ENCODE measurements around the gene TECTA. TPM values are rescaled to one million over a fixed set of nuclear protein-coding genes. Genes with fewer than 3 reads are reported as not detected.
A peak's percentile ranks its signal among the peaks of the same experiment; 100 is the strongest.
"Not testable (repeated sequence)": the region's sequence is repeated elsewhere in the genome, so short reads cannot be mapped to it uniquely, and the experiment has no call there.

The TECTA gene
- total and polyA plus RNA-seq, 4 donors = 2.1 to 5.5 (median 3.8) TPM

DNA sequence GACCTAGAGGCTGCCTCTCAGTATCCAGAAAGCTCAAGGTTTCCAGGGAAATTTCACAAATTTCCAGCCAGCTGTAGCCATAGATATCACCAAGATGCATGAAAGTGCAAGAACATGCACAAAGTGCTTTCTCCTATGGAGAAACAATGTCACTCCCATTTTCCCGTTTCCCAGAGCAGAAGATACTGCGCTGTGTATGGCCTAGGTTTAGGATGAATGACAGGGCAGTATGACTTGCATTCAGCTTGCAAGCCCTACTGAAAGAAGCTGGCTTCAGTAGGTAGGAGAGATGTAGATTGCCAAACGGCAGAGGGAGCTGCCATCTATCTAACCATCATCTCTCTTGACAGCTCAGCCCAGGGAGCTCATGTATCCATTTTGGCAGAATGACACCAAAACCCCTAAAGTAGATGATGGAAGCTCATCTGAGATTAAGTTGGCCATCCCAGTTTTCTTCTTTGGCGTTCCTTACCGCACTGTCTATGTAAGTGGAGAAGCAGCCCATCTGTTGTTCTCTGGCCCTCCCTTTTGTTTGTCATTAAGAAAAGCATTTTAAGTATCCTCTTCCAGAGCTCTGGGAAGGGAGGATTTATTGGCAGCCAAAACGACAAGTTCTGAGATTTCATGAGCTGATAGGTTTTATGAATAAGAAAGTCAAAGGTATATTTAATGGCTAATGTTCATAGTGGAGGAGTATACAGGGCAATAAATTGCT is 4.6 kb downstream of the TECTA start:
- Histone ChIP-seq H3K27ac (ENCODE audit: low read depth, low read length) (no peak overlapping the region), H3K9me3 (ENCODE audit: control insufficient read depth, insufficient read depth, low read length) (no peaks in the 10 kb centered on the region), H3K4me1 (ENCODE audit: control insufficient read depth, insufficient read depth, low read length) (no peaks in the 10 kb centered on the region), H3K27me3 (ENCODE audit: control insufficient read depth, insufficient read depth, low read length) (no peaks in the 10 kb centered on the region), H3K36me3 (ENCODE audit: control insufficient read depth, insufficient read depth, low read length) (peaks cover 5% of the 10 kb centered on the region), H3K4me3 (ENCODE audit: low read depth, low read length) (no peak overlapping the region)
- DNase-seq (ENCODE audit: low read depth in 4 of 6, low spot score in 6 of 6) = peak in 1 of 6 donors; percentile 20
- WGBS (ENCODE audit: insufficient coverage) = no CpG with 5 or more reads among the region's 6 CpGs

DNA sequence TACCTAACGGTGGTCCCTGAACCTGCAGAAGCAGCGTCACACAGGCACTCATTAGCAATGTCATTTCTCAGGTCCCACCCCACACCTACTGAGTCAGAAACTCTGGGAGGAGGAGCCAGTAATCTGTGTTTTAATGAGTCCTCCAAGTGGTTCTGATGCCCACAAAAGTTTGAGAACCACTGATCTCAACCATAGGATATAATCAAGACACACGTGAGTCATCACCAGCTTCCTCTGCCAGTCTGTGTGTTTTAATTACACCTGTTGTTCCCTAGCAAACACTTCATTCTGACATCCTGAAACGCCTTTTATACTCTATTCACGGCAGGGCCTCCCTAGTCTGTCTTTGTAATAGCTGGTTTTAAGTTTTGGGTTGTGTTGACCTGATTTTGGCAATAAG is 5.8 kb downstream of the TECTA start:
- Histone ChIP-seq H3K36me3 (ENCODE audit: control insufficient read depth, insufficient read depth, low read length) (peaks cover 5% of the 10 kb centered on the region), H3K27ac (ENCODE audit: low read depth, low read length) (no peak overlapping the region), H3K9me3 (ENCODE audit: control insufficient read depth, insufficient read depth, low read length) (no peaks in the 10 kb centered on the region), H3K4me3 (ENCODE audit: low read depth, low read length) (no peak overlapping the region), H3K4me1 (ENCODE audit: control insufficient read depth, insufficient read depth, low read length) (no peaks in the 10 kb centered on the region), H3K27me3 (ENCODE audit: control insufficient read depth, insufficient read depth, low read length) (no peaks in the 10 kb centered on the region)
- DNase-seq (ENCODE audit: low read depth in 4 of 6, low spot score in 6 of 6) = no peak
- 94% methylated on average over 2 of the region's 5 CpGs for WGBS (ENCODE audit: insufficient coverage)

DNA sequence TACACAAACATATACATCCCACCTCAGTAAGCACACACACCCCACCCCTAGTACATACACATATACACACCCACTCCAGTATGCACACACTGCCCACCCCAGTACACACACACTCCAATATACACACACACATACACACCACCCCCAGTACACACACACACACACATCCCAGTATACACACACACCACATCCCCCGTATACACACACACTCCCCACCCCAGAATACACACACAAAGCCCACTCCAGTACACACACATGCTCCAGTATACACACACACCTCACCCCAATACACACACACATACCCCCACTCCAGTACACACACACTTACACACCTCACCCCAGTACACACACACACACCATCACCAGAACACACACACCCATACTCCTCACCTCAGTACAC is 7.4 kb downstream of the TECTA start:
- H3K4me3 ChIP-seq (ENCODE audit: low read depth, low read length) = no peak overlapping the region
- no peaks in the 10 kb centered on the region for H3K4me1 ChIP-seq (ENCODE audit: control insufficient read depth, insufficient read depth, low read length)
- H3K36me3 ChIP-seq (ENCODE audit: control insufficient read depth, insufficient read depth, low read length) = peaks cover 5% of the 10 kb centered on the region
- no peaks in the 10 kb centered on the region for H3K9me3 ChIP-seq (ENCODE audit: control insufficient read depth, insufficient read depth, low read length)
- DNase-seq (ENCODE audit: low read depth in 4 of 6, low spot score in 6 of 6) = no peak
- no peaks in the 10 kb centered on the region for H3K27me3 ChIP-seq (ENCODE audit: control insufficient read depth, insufficient read depth, low read length)
- no peak overlapping the region for H3K27ac ChIP-seq (ENCODE audit: low read depth, low read length)
- WGBS (ENCODE audit: insufficient coverage) = 36% methylated on average over 1 of the region's 1 CpG

DNA sequence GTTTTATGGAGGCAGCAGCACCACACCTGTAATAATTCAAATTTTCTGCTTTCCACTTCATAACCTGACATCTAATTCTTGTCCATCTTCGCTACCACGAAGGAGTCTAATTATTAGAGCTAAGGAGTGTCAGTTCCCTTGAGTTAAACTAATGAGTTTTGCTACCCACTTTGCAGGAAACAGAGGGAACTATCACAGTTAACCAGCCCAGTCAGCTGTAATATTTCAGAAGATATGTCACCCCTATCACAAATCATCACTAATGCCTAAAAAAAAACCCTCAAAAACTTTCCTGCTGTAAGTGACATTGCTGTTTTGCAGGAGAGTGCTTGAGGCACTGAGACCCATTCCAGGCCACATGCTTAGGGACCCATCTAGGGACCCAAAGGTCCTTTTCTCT is 8.4 kb downstream of the TECTA start:
- peaks cover 5% of the 10 kb centered on the region for H3K36me3 ChIP-seq (ENCODE audit: control insufficient read depth, insufficient read depth, low read length)
- no peak for DNase-seq (ENCODE audit: low read depth in 4 of 6, low spot score in 6 of 6)
- H3K9me3 ChIP-seq (ENCODE audit: control insufficient read depth, insufficient read depth, low read length) = no peaks in the 10 kb centered on the region
- H3K4me3 ChIP-seq (ENCODE audit: low read depth, low read length) = no peak overlapping the region
- no peak overlapping the region for H3K27ac ChIP-seq (ENCODE audit: low read depth, low read length)
- WGBS (ENCODE audit: insufficient coverage) = no CpG with 5 or more reads among the region's 2 CpGs
- no peaks in the 10 kb centered on the region for H3K27me3 ChIP-seq (ENCODE audit: control insufficient read depth, insufficient read depth, low read length)
- no peaks in the 10 kb centered on the region for H3K4me1 ChIP-seq (ENCODE audit: control insufficient read depth, insufficient read depth, low read length)

DNA sequence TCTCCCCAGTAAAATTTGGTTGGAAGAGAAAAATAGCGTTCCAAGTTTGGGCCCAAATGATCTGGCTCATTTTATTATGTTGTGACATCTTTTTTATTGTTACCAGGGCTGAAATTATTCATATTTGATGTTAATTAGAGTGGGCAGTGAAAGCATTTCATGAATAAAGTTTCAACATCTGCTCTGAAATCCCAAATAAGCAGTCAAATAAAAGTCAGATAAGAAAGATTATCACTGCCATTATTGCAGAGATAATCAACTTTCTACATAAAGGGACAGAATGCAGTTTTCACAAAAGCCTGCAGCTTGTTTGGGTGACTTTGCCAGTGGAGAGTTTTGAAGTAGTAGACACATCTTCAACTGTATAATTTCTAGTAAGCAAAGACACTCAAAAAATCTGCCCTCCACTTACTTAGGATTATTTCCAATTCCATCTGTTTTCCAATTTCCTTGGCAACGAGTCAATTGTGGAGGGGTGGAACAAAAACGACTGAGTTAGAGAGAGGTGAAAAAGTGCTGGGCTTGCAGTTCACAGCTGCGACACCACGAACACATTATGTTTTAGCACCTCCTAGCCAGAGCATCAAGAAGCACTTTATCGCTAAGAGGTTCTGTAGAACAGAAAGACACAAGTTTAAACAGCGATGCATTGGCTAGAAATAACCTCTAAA is 9.0 kb downstream of the TECTA start:
- peak in 2 of 6 donors; percentile 63 to 70 for DNase-seq (ENCODE audit: low read depth in 4 of 6, low spot score in 6 of 6)
- H3K9me3 ChIP-seq (ENCODE audit: control insufficient read depth, insufficient read depth, low read length) = no peaks in the 10 kb centered on the region
- no peak overlapping the region for H3K4me3 ChIP-seq (ENCODE audit: low read depth, low read length)
- no peak overlapping the region for H3K27ac ChIP-seq (ENCODE audit: low read depth, low read length)
- no peaks in the 10 kb centered on the region for H3K4me1 ChIP-seq (ENCODE audit: control insufficient read depth, insufficient read depth, low read length)
- WGBS (ENCODE audit: insufficient coverage) = 89% methylated on average over 3 of the region's 7 CpGs
- H3K36me3 ChIP-seq (ENCODE audit: control insufficient read depth, insufficient read depth, low read length) = peaks cover 5% of the 10 kb centered on the region
- H3K27me3 ChIP-seq (ENCODE audit: control insufficient read depth, insufficient read depth, low read length) = no peaks in the 10 kb centered on the region

DNA sequence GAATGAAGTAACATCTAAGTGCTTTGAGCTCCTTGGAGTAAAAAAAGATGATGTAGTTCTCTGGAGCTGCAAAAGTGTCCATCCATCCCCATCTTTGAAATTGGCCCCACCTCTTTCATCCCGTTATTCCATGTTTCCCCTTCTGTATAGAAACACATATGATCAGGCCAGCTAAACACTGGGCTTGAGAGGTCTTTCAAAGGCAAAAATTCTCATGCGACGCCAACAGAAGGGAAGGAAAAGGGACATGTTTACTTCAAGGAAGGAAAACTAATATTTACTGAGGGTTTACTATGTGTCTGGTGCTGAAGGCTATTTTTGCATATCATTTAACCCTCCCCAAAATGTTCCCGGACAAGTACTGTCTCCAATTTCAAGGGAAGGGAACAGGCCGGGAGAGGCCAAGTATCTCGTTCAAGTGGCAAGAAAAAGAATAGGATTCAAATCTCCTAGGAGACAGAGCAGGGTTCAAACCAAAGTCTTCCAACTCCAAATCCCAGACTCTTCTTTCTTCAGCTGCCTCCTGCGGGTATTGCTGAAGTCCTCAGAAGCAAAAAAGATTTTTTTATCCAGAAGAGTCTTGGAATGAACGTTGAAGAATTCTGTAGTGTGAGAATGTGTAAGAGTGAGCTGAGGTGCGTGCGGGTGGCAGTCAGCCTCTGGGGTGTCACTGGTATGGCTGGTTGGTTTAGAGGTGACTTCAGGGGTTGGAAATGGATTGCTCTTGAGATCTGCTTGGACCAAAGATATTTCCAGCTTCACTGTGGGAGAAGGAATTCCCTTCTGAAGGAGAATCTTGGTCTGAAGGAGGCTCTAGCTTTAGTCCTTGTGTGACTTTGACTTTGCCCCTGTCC is 10.1 kb downstream of the TECTA start:
- Histone ChIP-seq H3K36me3 (ENCODE audit: control insufficient read depth, insufficient read depth, low read length) (peaks cover 5% of the 10 kb centered on the region), H3K27ac (ENCODE audit: low read depth, low read length) (no peak overlapping the region), H3K4me3 (ENCODE audit: low read depth, low read length) (no peak overlapping the region), H3K9me3 (ENCODE audit: control insufficient read depth, insufficient read depth, low read length) (no peaks in the 10 kb centered on the region), H3K27me3 (ENCODE audit: control insufficient read depth, insufficient read depth, low read length) (no peaks in the 10 kb centered on the region), H3K4me1 (ENCODE audit: control insufficient read depth, insufficient read depth, low read length) (no peaks in the 10 kb centered on the region)
- 77% methylated on average over 4 of the region's 10 CpGs for WGBS (ENCODE audit: insufficient coverage)
- DNase-seq (ENCODE audit: low read depth in 4 of 6, low spot score in 6 of 6) = no peak

DNA sequence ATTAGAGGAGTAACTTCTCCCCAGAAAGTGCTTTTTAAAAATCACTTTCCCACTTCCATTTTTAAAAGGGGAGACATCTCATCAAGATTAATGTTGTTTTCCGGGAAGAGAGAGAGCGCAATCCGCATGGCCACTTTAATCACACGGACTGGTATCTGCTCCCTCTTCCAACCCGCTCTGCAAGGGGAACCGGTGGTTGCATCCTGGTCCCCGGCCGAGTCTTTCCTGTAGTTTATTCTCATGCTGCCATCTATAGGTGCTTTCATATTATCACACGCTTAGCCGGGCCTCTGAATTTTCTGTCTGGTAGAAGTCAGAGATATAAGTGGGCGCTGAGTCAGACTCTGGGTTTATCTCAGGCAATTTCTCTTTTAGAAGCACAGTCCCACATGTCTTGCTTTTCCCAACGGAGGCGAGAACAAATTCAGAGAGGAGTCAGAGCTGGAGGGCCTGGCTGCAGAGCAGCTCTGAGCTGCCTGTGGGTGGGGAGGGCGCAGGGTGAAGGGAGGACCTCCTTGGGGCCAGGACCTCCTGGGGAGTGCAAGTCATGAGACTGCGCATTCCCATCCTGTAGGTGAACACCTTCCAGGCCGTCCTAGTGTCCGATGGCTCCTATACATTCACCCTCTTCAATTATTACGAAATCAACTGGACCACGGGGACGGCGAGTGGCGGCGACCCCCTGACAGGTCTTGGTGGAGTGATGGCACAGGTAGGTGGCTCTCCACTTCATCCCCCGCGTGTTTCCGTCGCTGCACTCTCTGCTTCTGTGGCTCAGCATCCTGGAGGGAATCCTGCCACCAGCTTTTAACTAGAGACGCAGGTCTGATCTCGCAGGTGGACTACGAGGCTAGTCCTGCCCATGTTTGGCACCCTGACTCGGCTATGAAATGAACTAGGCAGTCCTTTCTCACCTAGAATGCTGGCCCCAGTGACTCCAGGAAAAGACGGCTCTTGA is 11.7 kb downstream of the TECTA start:
- H3K4me3 ChIP-seq (ENCODE audit: low read depth, low read length) = no peak overlapping the region
- no peak overlapping the region for H3K27ac ChIP-seq (ENCODE audit: low read depth, low read length)

DNA sequence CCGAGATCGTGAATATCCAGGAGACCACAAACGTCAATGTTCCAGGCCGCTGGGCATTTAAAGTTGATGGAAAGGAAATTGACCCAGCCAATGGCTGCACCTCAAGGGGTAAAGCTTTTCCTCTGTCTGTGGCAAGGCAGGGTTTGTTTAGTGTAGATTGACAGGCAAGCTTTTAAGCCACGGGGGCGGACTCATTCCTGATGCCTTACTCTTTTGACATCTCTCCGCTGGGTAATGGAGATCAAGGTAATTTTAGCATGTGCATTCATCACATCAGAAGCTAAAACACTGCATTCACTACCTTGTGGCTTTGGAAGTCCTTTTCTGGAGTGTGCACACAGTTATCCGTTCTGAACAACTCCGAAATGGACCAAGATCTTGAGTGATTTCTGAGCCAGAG is 12.6 kb downstream of the TECTA start:
- no peak for DNase-seq (ENCODE audit: low read depth in 4 of 6, low spot score in 6 of 6)
- no peaks in the 10 kb centered on the region for H3K4me1 ChIP-seq (ENCODE audit: control insufficient read depth, insufficient read depth, low read length)
- H3K36me3 ChIP-seq (ENCODE audit: control insufficient read depth, insufficient read depth, low read length) = peaks cover under 1% of the 10 kb centered on the region
- no peaks in the 10 kb centered on the region for H3K27me3 ChIP-seq (ENCODE audit: control insufficient read depth, insufficient read depth, low read length)
- no peak overlapping the region for H3K4me3 ChIP-seq (ENCODE audit: low read depth, low read length)
- H3K27ac ChIP-seq (ENCODE audit: low read depth, low read length) = no peak overlapping the region
- no peaks in the 10 kb centered on the region for H3K9me3 ChIP-seq (ENCODE audit: control insufficient read depth, insufficient read depth, low read length)
- WGBS (ENCODE audit: insufficient coverage) = 64% methylated on average over 2 of the region's 9 CpGs

More for the DNA sequence above, 11.7 kb downstream of the TECTA start:
- peaks cover 5% of the 10 kb centered on the region for H3K36me3 ChIP-seq (ENCODE audit: control insufficient read depth, insufficient read depth, low read length)
- H3K27me3 ChIP-seq (ENCODE audit: control insufficient read depth, insufficient read depth, low read length) = no peaks in the 10 kb centered on the region
- 63% methylated on average over 21 of the region's 32 CpGs for WGBS (ENCODE audit: insufficient coverage)
- H3K9me3 ChIP-seq (ENCODE audit: control insufficient read depth, insufficient read depth, low read length) = no peaks in the 10 kb centered on the region
- peak in 5 of 6 donors; percentile 43 to 94 (median 52) for DNase-seq (ENCODE audit: low read depth in 4 of 6, low spot score in 6 of 6)
- no peaks in the 10 kb centered on the region for H3K4me1 ChIP-seq (ENCODE audit: control insufficient read depth, insufficient read depth, low read length)

DNA sequence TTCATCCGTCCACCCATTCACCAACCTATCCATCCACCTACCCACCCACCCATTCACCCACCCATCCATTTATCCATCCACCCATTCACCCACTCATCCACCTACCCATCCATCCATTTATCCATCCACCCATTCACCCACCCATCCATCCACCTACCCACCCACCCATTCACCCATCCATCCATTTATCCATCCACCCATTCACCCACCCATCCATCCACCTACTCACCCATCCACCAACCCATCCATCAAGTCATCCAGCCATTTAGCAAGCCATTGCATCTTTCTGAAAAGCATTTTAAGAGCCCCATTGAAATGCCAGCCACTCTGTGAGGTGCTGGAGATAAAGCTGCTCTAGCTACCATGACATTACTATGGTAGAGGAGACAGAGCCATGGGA is 14.0 kb downstream of the TECTA start:
- not testable (repeated sequence) for H3K4me1 ChIP-seq (ENCODE audit: control insufficient read depth, insufficient read depth, low read length); DNase-seq (ENCODE audit: low read depth in 4 of 6, low spot score in 6 of 6); H3K27me3 ChIP-seq (ENCODE audit: control insufficient read depth, insufficient read depth, low read length)

More for the DNA sequence above, 14.0 kb downstream of the TECTA start:
- not testable (repeated sequence) for H3K4me3 ChIP-seq (ENCODE audit: low read depth, low read length); H3K9me3 ChIP-seq (ENCODE audit: control insufficient read depth, insufficient read depth, low read length); H3K27ac ChIP-seq (ENCODE audit: low read depth, low read length); H3K36me3 ChIP-seq (ENCODE audit: control insufficient read depth, insufficient read depth, low read length)
- no CpG with 5 or more reads among the region's 1 CpG for WGBS (ENCODE audit: insufficient coverage)
